Activated naive CD4-positive, alpha-beta T cell treated with Interleukin-2 at 50 U/mL for 16 hours (primary cell): Measurements from ENCODE around the gene AANAT.

Experiments used
- DNase-seq: peaks from one replicate; pipeline ENCODE4 v3.0.0-alpha.2; 2020

Gene AANAT

GRCh38 chr17:76469076-76469990 lies 1.9 kb downstream of the AANAT start:
- no peak for DNase-seq

- DNase-seq, result no peak
Observed at GRCh38 chr17:76469991-76470739, 2.8 kb downstream of the AANAT start.

DNA sequence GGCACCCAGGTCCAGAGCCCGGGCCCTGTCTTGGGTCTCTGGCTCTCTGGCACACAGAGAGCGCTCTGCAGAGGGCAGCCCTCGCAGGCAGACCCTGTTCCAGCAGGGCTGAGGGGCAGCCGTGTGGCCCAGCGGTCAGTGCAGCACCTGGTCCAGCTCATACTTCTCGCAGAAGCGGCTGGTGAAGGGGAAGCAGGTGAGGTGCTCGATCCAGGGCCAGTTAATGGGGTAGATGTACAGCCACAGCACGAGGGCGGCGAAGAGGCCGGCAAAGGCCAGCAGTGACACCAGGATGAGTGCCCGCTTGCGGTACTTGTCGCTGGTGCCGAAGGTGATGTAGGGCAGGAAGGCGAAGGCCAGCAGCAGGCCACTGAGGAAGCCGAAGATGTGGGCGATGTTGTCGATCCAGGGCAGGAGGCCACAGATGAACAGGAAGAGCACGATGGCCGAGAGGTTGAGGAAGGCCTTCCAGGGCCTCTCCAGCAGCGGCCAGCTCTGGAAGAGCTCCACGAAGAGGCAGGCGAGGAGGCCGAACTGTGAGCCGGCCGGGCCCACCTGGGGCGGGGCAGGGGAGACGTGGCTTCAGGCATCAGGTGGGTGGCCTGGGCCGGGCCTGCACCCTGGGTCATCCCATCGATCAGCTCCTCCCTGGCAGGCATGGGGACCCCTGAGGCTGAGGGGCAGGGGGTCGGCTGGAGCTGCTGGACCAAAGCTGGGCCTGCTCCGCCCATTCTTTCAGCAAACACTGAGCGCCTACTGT lies 4.3 kb downstream of the AANAT start:
- DNase-seq, result no peak

- no peak for DNase-seq
Observed at GRCh38 chr17:76472258-76472645, 4.8 kb downstream of the AANAT start.

DNA sequence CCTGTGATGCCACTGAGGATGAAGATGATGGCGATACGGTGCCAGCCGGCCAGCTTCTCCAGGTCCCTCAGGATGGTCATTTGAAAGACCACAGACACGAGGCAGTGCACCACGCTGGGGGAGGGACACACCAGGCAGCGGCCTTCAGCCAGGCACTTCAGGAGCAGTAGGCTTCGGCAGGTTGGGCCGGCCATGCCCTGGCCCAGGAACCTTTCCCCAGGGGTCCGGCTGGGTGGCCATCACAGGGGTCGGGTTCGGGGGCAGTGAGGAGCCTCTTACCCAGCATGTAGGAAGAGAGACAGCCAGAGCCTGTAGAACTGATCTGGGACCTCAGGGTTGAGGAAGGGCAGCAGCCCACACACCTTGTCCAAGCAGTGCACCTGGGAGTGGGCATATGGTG lies 5.3 kb downstream of the AANAT start:
- no peak for DNase-seq

DNA sequence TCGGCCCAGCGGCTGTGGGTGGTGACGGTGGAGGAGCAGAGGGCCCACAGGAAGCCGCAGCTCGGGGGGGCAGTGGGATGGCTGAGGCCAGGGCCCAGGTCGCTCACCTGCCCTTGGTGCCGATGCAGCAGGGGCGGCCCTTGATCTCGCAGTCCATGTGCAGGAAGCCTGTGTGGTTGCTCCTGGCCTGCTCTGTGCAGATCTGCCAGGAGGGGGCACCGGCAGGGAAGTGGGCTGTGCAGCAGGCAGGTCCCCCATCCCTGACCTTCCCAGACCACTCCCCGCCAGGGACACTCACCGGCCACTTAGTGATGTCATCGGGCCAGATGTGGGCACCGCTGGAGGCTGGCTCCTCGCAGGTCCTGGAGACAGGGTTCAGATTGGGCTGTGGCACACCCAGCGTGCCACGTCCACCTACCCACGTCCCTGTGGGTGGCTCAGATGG lies 6.2 kb downstream of the AANAT start:
- no peak for DNase-seq

- no peak for DNase-seq
Observed at GRCh38 chr17:76474238-76474637, 6.8 kb downstream of the AANAT start.

- no peak for DNase-seq
Observed at GRCh38 chr17:76474894-76475293, 7.5 kb downstream of the AANAT start.

- no peak for DNase-seq
Observed at GRCh38 chr17:76475302-76475701, 7.9 kb downstream of the AANAT start.

DNA sequence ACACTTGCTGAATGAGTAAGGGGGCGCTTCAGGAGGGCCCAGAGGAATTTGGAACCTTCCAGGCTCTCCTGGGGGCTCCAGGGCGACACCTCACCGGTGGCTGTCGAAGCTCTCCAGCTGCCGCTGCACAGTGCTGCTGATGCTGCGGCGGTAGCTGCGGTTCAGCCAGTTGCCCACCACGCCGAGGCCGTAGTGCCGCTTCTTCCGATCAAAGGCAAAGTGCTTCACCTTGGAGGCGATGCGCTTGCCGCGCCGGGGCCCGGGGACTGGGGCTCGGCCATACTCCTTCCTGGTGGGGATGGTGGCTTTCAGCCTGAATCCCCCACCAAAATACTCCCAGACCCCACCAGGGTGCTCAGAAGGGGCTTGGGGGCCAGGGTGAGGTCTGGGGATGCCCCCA lies 9.3 kb downstream of the AANAT start:
- DNase-seq, result no peak

- no peak for DNase-seq
Observed at GRCh38 chr17:76477576-76477975, 10.2 kb downstream of the AANAT start.

GRCh38 chr17:76478097-76478496 lies 10.7 kb downstream of the AANAT start:
- DNase-seq, result no peak

DNA sequence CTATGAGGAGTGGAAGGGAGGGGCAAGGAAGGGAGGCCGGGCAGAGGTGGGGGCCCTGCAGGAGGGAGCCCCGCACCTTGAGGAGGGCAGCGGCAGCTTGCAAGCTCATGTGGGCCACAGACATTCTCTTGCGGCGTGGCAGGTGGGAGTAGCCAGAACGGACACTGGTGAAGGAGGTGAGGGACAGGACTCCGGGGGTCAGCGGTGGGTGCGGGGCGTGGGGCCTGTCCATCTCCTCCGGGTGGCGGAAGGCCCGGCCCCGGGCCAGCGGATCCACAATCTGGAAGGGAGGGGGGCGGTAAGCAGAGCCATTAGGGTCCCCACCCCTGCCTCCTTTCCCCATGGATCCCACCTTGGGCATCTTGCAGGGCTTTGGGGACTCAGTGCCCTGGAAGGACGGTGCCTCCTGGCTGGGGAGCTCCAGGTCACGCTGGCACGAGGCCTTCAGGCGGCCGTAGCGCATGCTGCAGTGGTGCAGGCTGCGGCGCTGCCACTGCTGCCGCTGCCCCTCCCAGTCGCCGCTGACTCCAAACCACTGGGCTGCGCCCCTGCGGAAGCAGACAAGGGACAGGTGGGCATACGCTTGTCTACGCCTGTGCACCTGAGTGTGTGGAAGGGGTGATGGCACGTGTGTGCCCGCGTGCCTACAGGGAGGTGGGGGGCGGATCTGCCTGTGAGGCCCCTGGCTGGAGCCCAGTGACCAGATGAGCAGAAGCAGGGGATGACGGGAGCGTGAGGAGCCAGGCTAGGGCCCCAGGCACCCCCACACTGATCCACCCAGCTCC lies 11.5 kb downstream of the AANAT start:
- DNase-seq, result no peak

- DNase-seq, result no peak
Observed at GRCh38 chr17:76479515-76480060, 12.2 kb downstream of the AANAT start.

- DNase-seq, result no peak
Observed at GRCh38 chr17:76480632-76481031, 13.2 kb downstream of the AANAT start.

- no peak for DNase-seq
Observed at GRCh38 chr17:76481071-76481655, 13.8 kb downstream of the AANAT start.

- no peak for DNase-seq
Observed at GRCh38 chr17:76484228-76484725, 16.9 kb downstream of the AANAT start.

DNA sequence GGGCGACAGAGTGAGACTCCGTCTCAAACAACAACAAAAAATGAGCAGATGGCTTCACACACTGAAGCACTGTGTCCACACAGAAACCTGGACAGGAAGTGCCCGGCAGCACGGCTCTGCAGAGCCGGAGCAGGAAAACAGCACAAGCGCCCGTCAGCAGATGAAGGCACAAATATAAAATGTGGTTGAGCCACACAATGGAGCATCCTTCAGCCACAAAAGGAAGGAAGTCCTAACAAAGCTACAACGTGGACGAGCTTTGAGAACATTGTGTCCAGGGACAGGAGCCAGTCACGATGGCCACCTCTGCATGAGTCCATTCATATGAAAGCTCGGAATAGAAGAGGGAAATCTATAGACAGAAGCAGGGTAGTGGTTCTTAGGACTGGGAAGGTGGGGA lies 18.2 kb downstream of the AANAT start:
- no peak for DNase-seq

- DNase-seq, result no peak
Observed at GRCh38 chr17:76487451-76488192, 20.2 kb downstream of the AANAT start.

GRCh38 chr17:76490112-76490710 lies 22.8 kb downstream of the AANAT start:
- DNase-seq, result no peak
